Measurements from ENCODE around the gene COPB2.

The COPB2 gene

GRCh38 chr3:139313921-139314320 is 75.5 kb downstream of the COPB2 start:
- Histone ChIP-seq H3K36me3 (ENCODE audit: insufficient read depth, insufficient read length, low read length) (no peaks in the 10 kb centered on the region), H3K4me1 (ENCODE audit: insufficient read depth, insufficient read length) (peaks cover 10% of the 10 kb centered on the region), H3K4me3 (ENCODE audit: insufficient read length, low read depth) (no peak overlapping the region), H3K27me3 (ENCODE audit: insufficient read depth, insufficient read length) (no peaks in the 10 kb centered on the region), H3K9me3 (ENCODE audit: insufficient read depth, low read length) (no peaks in the 10 kb centered on the region), H3K9ac (ENCODE audit: insufficient read length, low read depth) (no peak overlapping the region)
- TF ChIP-seq YY1 (IDR thresholded peaks at IDR 0.05; ENCODE audit: insufficient read depth, insufficient read length) (no peak), ZNF274 (IDR thresholded peaks at IDR 0.05; ENCODE audit: low read depth, low read length) (no peak), SUZ12 (IDR thresholded peaks at IDR 0.05; ENCODE audit: extremely low read depth, insufficient read depth, insufficient read length) (no peak)
- no peak for DNase-seq (ENCODE audit: low read depth, low spot score)

DNA sequence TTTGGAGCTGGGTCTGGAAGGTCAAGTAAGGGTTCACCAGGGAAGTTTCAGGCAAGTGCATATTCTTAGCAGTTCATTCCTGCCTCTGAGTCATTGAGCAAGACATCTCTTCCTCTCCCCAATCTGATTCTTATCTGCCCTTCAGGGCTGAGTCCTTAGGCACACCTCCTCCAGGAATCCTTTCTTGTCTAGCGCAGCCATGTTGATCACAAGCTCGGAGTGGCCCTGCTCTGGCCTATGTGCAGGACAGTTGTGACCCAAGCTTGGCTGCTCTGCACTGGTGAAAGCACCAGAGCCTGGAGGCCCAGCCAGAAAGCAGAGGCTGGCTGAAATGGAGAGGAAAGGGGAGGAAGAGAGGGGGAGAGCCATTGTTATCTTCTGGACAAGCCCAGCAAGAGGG is 76.5 kb downstream of the COPB2 start:
- no peak overlapping the region for H3K4me3 ChIP-seq (ENCODE audit: insufficient read length, low read depth)
- DNase-seq (ENCODE audit: low read depth, low spot score) = no peak
- H3K4me1 ChIP-seq (ENCODE audit: insufficient read depth, insufficient read length) = peaks cover 10% of the 10 kb centered on the region
- TF ChIP-seq YY1 (IDR thresholded peaks at IDR 0.05; ENCODE audit: insufficient read depth, insufficient read length) (no peak), SUZ12 (IDR thresholded peaks at IDR 0.05; ENCODE audit: extremely low read depth, insufficient read depth, insufficient read length) (no peak), ZNF274 (IDR thresholded peaks at IDR 0.05; ENCODE audit: low read depth, low read length) (no peak)
- no peaks in the 10 kb centered on the region for H3K9me3 ChIP-seq (ENCODE audit: insufficient read depth, low read length)
- no peaks in the 10 kb centered on the region for H3K27me3 ChIP-seq (ENCODE audit: insufficient read depth, insufficient read length)
- H3K36me3 ChIP-seq (ENCODE audit: insufficient read depth, insufficient read length, low read length) = no peaks in the 10 kb centered on the region
- H3K9ac ChIP-seq (ENCODE audit: insufficient read length, low read depth) = no peak overlapping the region

DNA sequence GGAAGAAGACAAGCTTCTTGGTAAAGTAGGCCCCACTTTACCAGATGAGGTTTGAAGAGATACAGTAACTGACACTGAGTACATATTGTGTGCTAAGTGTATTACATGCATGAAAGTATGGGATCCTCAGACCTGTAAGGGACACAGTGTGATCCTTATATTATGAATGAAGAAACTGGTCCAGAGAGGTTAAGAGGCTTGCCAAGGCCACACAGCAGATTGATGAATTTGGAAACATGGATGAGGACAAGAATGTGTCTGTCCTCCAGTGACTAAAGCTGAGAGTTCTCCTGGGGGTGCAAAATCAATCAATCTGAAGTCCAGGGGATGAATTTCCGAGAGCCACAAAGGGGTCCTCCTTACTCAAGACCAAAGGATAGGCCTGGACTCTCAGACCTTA is 77.0 kb downstream of the COPB2 start:
- Histone ChIP-seq H3K27me3 (ENCODE audit: insufficient read depth, insufficient read length) (no peaks in the 10 kb centered on the region), H3K4me3 (ENCODE audit: insufficient read length, low read depth) (no peak overlapping the region), H3K4me1 (ENCODE audit: insufficient read depth, insufficient read length) (peaks cover 10% of the 10 kb centered on the region), H3K9me3 (ENCODE audit: insufficient read depth, low read length) (no peaks in the 10 kb centered on the region), H3K9ac (ENCODE audit: insufficient read length, low read depth) (no peak overlapping the region), H3K36me3 (ENCODE audit: insufficient read depth, insufficient read length, low read length) (no peaks in the 10 kb centered on the region)
- no peak for TF ChIP-seq YY1 (IDR thresholded peaks at IDR 0.05; ENCODE audit: insufficient read depth, insufficient read length)
- no peak for TF ChIP-seq SUZ12 (IDR thresholded peaks at IDR 0.05; ENCODE audit: extremely low read depth, insufficient read depth, insufficient read length)
- no peak for TF ChIP-seq ZNF274 (IDR thresholded peaks at IDR 0.05; ENCODE audit: low read depth, low read length)
- DNase-seq (ENCODE audit: low read depth, low spot score) = no peak

DNA sequence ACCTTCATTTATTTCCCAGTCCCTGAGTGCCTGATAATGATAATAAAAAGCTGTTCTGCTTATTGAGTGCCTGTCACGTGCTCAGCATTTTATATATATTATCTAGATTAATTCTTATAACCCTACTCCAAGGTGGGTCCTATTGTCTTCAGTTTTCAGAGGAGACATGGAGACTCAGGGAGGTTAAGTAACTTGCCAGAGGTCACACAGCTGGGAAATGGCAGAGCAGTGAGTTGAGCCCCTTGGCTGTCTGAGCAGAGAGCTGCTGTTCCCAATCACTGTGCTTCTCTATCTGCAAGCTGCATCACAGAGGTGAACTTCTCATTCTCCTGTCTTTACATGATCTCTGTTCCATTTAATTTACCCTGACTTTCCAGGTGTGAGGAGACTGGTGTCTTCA is 77.9 kb downstream of the COPB2 start:
- DNase-seq (ENCODE audit: low read depth, low spot score) = no peak
- H3K4me3 ChIP-seq (ENCODE audit: insufficient read length, low read depth) = no peak overlapping the region
- no peaks in the 10 kb centered on the region for H3K27me3 ChIP-seq (ENCODE audit: insufficient read depth, insufficient read length)
- H3K36me3 ChIP-seq (ENCODE audit: insufficient read depth, insufficient read length, low read length) = no peaks in the 10 kb centered on the region
- no peak for TF ChIP-seq SUZ12 (IDR thresholded peaks at IDR 0.05; ENCODE audit: extremely low read depth, insufficient read depth, insufficient read length)
- TF ChIP-seq ZNF274 (IDR thresholded peaks at IDR 0.05; ENCODE audit: low read depth, low read length) = no peak
- TF ChIP-seq YY1 (IDR thresholded peaks at IDR 0.05; ENCODE audit: insufficient read depth, insufficient read length) = no peak
- peaks cover 10% of the 10 kb centered on the region for H3K4me1 ChIP-seq (ENCODE audit: insufficient read depth, insufficient read length)
- H3K9me3 ChIP-seq (ENCODE audit: insufficient read depth, low read length) = no peaks in the 10 kb centered on the region
- H3K9ac ChIP-seq (ENCODE audit: insufficient read length, low read depth) = no peak overlapping the region

DNA sequence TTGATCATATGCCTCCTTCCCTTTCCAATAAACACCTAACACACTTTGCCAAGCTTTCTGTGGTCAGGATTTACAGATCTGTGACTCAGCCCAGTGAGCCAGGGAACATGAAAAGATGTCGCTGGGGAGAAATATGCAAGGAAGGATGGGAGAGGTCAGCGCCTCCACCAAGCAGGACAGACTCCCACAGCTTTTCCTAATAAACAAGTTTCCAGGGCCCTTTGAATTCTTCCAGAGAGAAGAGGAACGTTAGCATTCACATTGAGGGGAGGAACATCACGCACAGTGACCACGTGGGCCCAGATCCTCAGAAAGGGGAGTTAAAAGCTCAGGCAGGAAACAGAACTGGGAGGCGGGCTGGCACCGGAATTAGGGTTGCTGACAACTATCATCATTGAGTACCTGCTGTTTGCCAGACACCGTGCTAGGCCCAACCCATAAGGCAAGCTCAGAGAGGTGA is 78.9 kb downstream of the COPB2 start:
- no peaks in the 10 kb centered on the region for H3K27me3 ChIP-seq (ENCODE audit: insufficient read depth, insufficient read length)
- no peak overlapping the region for H3K9ac ChIP-seq (ENCODE audit: insufficient read length, low read depth)
- H3K9me3 ChIP-seq (ENCODE audit: insufficient read depth, low read length) = no peaks in the 10 kb centered on the region
- no peak for DNase-seq (ENCODE audit: low read depth, low spot score)
- peaks cover 10% of the 10 kb centered on the region for H3K4me1 ChIP-seq (ENCODE audit: insufficient read depth, insufficient read length)
- no peak overlapping the region for H3K4me3 ChIP-seq (ENCODE audit: insufficient read length, low read depth)
- H3K36me3 ChIP-seq (ENCODE audit: insufficient read depth, insufficient read length, low read length) = no peaks in the 10 kb centered on the region
- no peak for TF ChIP-seq SUZ12 (IDR thresholded peaks at IDR 0.05; ENCODE audit: extremely low read depth, insufficient read depth, insufficient read length)
- no peak for TF ChIP-seq ZNF274 (IDR thresholded peaks at IDR 0.05; ENCODE audit: low read depth, low read length)
- TF ChIP-seq YY1 (IDR thresholded peaks at IDR 0.05; ENCODE audit: insufficient read depth, insufficient read length) = no peak

DNA sequence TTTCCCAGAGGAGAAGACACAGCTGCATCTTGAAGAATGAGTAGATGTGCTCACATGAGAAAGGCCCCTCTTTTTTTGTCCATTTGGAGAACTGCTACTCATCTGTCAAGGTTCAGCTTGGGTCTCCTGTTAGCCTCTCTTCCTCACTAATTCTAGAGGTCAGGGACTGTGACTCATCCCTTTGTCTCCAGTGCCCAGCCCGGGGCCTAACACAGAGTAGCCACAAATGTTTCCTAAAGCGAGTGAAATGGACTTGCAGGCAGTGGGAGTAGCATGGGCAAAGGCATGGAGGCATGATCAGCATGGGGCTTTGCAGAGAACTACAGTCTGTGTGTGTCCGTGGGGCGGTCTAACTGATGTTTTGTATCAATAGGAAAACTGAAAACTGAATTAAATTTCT is 79.6 kb downstream of the COPB2 start:
- DNase-seq (ENCODE audit: low read depth, low spot score) = no peak
- H3K36me3 ChIP-seq (ENCODE audit: insufficient read depth, insufficient read length, low read length) = no peaks in the 10 kb centered on the region
- no peak for TF ChIP-seq SUZ12 (IDR thresholded peaks at IDR 0.05; ENCODE audit: extremely low read depth, insufficient read depth, insufficient read length)
- no peak for TF ChIP-seq YY1 (IDR thresholded peaks at IDR 0.05; ENCODE audit: insufficient read depth, insufficient read length)
- TF ChIP-seq ZNF274 (IDR thresholded peaks at IDR 0.05; ENCODE audit: low read depth, low read length) = no peak
- H3K4me1 ChIP-seq (ENCODE audit: insufficient read depth, insufficient read length) = peaks cover 10% of the 10 kb centered on the region
- H3K27me3 ChIP-seq (ENCODE audit: insufficient read depth, insufficient read length) = no peaks in the 10 kb centered on the region
- H3K9me3 ChIP-seq (ENCODE audit: insufficient read depth, low read length) = no peaks in the 10 kb centered on the region
- no peak overlapping the region for H3K9ac ChIP-seq (ENCODE audit: insufficient read length, low read depth)
- no peak overlapping the region for H3K4me3 ChIP-seq (ENCODE audit: insufficient read length, low read depth)

- DNase-seq (ENCODE audit: low read depth, low spot score) = no peak
- H3K4me3 ChIP-seq (ENCODE audit: insufficient read length, low read depth) = no peak overlapping the region
- no peak for TF ChIP-seq YY1 (IDR thresholded peaks at IDR 0.05; ENCODE audit: insufficient read depth, insufficient read length)
- TF ChIP-seq ZNF274 (IDR thresholded peaks at IDR 0.05; ENCODE audit: low read depth, low read length) = no peak
- no peak for TF ChIP-seq SUZ12 (IDR thresholded peaks at IDR 0.05; ENCODE audit: extremely low read depth, insufficient read depth, insufficient read length)
Measured at GRCh38 chr3:139309061-139309591, 80.3 kb downstream of the COPB2 start.

More at GRCh38 chr3:139309061-139309591, 80.3 kb downstream of the COPB2 start:
- no peaks in the 10 kb centered on the region for H3K36me3 ChIP-seq (ENCODE audit: insufficient read depth, insufficient read length, low read length)
- H3K9me3 ChIP-seq (ENCODE audit: insufficient read depth, low read length) = no peaks in the 10 kb centered on the region
- H3K4me1 ChIP-seq (ENCODE audit: insufficient read depth, insufficient read length) = peaks cover 7% of the 10 kb centered on the region
- no peaks in the 10 kb centered on the region for H3K27me3 ChIP-seq (ENCODE audit: insufficient read depth, insufficient read length)
- H3K9ac ChIP-seq (ENCODE audit: insufficient read length, low read depth) = no peak overlapping the region

Measured in NT2/D1 (cell line).